ENCODE measurements around the gene FOSL2. TPM values are rescaled to one million over a fixed set of nuclear protein-coding genes. Genes with fewer than 3 reads are reported as not detected.

Gene FOSL2
- total RNA-seq, 1 experiment from 2014 or later = 44.8 TPM

DNA sequence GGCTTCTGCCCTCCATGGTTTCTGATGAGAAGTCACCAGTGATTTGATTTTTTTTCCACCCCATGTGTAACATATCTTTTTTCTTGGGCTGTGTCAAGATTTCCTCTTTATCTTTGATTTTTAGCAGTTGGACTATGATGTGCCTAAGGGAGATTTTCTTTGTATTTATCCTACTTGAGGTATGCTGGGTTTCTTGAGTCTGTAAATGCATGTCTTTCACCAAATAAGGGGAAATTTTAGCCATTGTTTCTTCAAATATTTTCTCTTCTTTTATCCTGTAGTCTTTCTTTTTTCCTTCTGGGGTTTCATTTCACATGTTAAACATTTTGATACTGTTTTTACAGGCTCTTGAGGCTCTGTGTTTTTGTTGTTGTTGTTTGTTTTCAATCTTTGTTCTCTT, 69.5 kb downstream of the FOSL2 start (continued):
- TF ChIP-seq ZFX (IDR thresholded peaks at IDR 0.05) (no peak), FOSL1 (IDR thresholded peaks at IDR 0.05; ENCODE audit: low read depth) (no peak)
- TF ChIP-seq, protein P1, sequence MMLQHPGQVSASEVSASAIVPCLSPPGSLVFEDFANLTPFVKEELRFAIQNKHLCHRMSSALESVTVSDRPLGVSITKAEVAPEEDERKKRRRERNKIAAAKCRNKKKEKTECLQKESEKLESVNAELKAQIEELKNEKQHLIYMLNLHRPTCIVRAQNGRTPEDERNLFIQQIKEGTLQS (IDR thresholded peaks at IDR 0.05) = no peak

DNA sequence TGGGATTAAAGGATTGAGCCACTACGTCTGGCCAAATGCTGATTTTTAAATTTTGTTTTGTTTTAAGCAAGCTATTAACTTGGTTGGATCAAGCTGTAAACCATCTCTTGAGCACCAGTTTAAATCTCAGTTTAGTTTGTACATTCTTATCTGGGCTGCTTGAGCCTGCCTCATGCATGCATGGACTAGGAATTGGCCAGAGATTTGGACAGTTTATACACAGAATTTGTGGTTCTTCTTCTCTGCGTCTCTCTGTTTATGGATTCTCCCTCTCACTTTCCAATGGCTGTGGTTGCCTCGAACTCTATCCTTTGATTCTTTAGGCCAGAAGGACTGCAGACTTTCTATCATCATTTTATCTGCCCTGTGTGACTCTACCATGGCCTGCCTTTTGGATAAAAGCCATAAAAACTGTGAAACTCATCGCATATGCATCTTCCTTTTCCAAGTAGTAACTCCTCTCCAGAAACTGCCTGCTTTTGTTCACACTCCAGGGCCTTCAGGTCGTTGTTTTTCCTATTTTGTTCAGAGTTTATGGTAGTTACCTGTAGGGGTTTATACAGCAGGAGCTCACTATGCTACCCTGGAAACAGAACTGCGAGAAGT, 70.7 kb downstream of the FOSL2 start:
- H3K4me2 ChIP-seq (ENCODE audit: low read length) = no peak overlapping the region
- DNase-seq (ENCODE audit: low read depth, low spot score) (no peak), ATAC-seq (no peak)
- POLR2A ChIA-PET = no interaction called here
- no peaks in the 10 kb centered on the region for H3K36me3 ChIP-seq (ENCODE audit: control insufficient read depth in 1 of 2, insufficient read depth in 2 of 2, low read length in 2 of 2)
- RAD21 ChIA-PET (ENCODE audit: low non-redundant PET in 1 of 2, low total read pairs in 2 of 2, uncharacterized antibody in 2 of 2, unreplicated experiment in 2 of 2) = no interaction called here
- H4K20me1 ChIP-seq (ENCODE audit: insufficient read depth) = no peaks in the 10 kb centered on the region
- H3K4me1 ChIP-seq (ENCODE audit: control insufficient read depth in 1 of 2, insufficient read depth in 2 of 2, low read length in 2 of 2) = no peaks in the 10 kb centered on the region
- CTCF ChIA-PET = no interaction called here
- H3K9ac ChIP-seq (ENCODE audit: low read length) = no peak overlapping the region
- no peak overlapping the region for H3K4me3 ChIP-seq (replicated peaks in 1 of 2; ENCODE audit: low read depth in 1 of 2, low read length in 2 of 2)
- no peaks in the 10 kb centered on the region for H3K79me2 ChIP-seq (ENCODE audit: insufficient read depth, low read length)
- H3K9me2 ChIP-seq (ENCODE audit: insufficient read depth) = no peaks in the 10 kb centered on the region
- BruUV-seq (replicated peaks) = no TSS peak
- H3K27ac ChIP-seq (ENCODE audit: low read depth, low read length) = no peak overlapping the region
- intact Hi-C loops (cut with micrococcal nuclease) = no loop called here
- H3K9me3 ChIP-seq (ENCODE audit: control insufficient read depth in 1 of 2, insufficient read depth in 1 of 2, low read depth in 1 of 2, low read length in 2 of 2) = peaks cover 0 to 4% of the 10 kb centered on the region in 2 experiments; a peak in 1 of 4 replicates
- H2AFZ ChIP-seq (ENCODE audit: low read depth, low read length, poor library complexity, severe bottlenecking) = no peak overlapping the region
- H3K27me3 ChIP-seq (ENCODE audit: insufficient read depth, low read length) = no peaks in the 10 kb centered on the region
- no peak for TF ChIP-seq EZH2phosphoT487 (IDR thresholded peaks at IDR 0.05; ENCODE audit: borderline replicate concordance)
- TF ChIP-seq CBX3 (IDR thresholded peaks at IDR 0.05; ENCODE audit: low read depth) = no peak
- TF ChIP-seq SIN3A (IDR thresholded peaks at IDR 0.05; ENCODE audit: low read depth) = no peak
- TF ChIP-seq YY1 (IDR thresholded peaks at IDR 0.05; ENCODE audit: extremely low read depth, insufficient replicate concordance, low read depth, low read length) = no peak
- TF ChIP-seq, protein P2, sequence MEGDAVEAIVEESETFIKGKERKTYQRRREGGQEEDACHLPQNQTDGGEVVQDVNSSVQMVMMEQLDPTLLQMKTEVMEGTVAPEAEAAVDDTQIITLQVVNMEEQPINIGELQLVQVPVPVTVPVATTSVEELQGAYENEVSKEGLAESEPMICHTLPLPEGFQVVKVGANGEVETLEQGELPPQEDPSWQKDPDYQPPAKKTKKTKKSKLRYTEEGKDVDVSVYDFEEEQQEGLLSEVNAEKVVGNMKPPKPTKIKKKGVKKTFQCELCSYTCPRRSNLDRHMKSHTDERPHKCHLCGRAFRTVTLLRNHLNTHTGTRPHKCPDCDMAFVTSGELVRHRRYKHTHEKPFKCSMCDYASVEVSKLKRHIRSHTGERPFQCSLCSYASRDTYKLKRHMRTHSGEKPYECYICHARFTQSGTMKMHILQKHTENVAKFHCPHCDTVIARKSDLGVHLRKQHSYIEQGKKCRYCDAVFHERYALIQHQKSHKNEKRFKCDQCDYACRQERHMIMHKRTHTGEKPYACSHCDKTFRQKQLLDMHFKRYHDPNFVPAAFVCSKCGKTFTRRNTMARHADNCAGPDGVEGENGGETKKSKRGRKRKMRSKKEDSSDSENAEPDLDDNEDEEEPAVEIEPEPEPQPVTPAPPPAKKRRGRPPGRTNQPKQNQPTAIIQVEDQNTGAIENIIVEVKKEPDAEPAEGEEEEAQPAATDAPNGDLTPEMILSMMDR (IDR thresholded peaks at IDR 0.05 in 2 of 3, conservative IDR thresholded peaks at IDR 0.05 in 1 of 3; ENCODE audit: borderline replicate concordance in 1 of 3, insufficient read depth in 1 of 3, low read depth in 2 of 3, low read length in 2 of 3) = no peak
- no peak for TF ChIP-seq RAD21 (IDR thresholded peaks at IDR 0.05; ENCODE audit: low read depth)
- TF ChIP-seq, protein P3, sequence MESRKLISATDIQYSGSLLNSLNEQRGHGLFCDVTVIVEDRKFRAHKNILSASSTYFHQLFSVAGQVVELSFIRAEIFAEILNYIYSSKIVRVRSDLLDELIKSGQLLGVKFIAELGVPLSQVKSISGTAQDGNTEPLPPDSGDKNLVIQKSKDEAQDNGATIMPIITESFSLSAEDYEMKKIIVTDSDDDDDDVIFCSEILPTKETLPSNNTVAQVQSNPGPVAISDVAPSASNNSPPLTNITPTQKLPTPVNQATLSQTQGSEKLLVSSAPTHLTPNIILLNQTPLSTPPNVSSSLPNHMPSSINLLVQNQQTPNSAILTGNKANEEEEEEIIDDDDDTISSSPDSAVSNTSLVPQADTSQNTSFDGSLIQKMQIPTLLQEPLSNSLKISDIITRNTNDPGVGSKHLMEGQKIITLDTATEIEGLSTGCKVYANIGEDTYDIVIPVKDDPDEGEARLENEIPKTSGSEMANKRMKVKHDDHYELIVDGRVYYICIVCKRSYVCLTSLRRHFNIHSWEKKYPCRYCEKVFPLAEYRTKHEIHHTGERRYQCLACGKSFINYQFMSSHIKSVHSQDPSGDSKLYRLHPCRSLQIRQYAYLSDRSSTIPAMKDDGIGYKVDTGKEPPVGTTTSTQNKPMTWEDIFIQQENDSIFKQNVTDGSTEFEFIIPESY (IDR thresholded peaks at IDR 0.05; ENCODE audit: extremely low read depth, insufficient replicate concordance, low read length) = no peak
- TF ChIP-seq, protein P4, sequence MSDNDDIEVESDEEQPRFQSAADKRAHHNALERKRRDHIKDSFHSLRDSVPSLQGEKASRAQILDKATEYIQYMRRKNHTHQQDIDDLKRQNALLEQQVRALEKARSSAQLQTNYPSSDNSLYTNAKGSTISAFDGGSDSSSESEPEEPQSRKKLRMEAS (IDR thresholded peaks at IDR 0.05) = no peak
- TF ChIP-seq POLR2AphosphoS5 (IDR thresholded peaks at IDR 0.05; ENCODE audit: low read depth, low read length) = no peak

All from HCT116 (cell line).